Naive thymus-derived CD8-positive, alpha-beta T cell (primary cell): ENCODE measurements around the gene PJVK. TPM values are rescaled to one million over a fixed set of nuclear protein-coding genes. Genes with fewer than 3 reads are reported as not detected.

Experiments
- polyA plus RNA-seq, 3 donors: library from polyadenylated mRNA; unstranded; fragments of 300-500 nt; fragmentation: Illumina TruSeq; gene quantifications; one replicate each; pipeline ENCODE4 v1.2.3, GENCODE V29; 2021
- total RNA-seq, 8 experiments: library from RNA in 2 of 8; stranded (reverse) in 2 of 8; gene quantifications; one replicate each; pipeline ENCODE4 v1.2.3 and lab custom pipeline; 2021 to 2026

The PJVK gene
- total and polyA plus RNA-seq, 5 experiments from 2014 or later = 0.38 to 4.5 (median 1.6) TPM

Other genes starting within 250 kb of the PJVK start
- gene PRKRA, start 203 bp upstream of the PJVK start, total RNA-seq = 10 to 100 TPM; 66.1 to 74.8 TPM
- gene PRKRA, start 203 bp upstream of the PJVK start, polyA plus RNA-seq = 10 to 100 TPM; 57.4 to 66.5 (median 61.6) TPM
- 1 to 10 TPM; 1.5 to 2.4 TPM for gene FKBP7, start 27.2 kb downstream of the PJVK start, total RNA-seq
- gene FKBP7, start 27.2 kb downstream of the PJVK start, polyA plus RNA-seq = 1 to 10 TPM; 2.9 to 7.0 (median 3.9) TPM
- 10 to 100 TPM; 39.5 to 40.6 TPM for gene PLEKHA3, start 29.1 kb downstream of the PJVK start, total RNA-seq
- gene PLEKHA3, start 29.1 kb downstream of the PJVK start, polyA plus RNA-seq = 10 to 100 TPM; 18.4 to 24.6 (median 24.4) TPM